ENCODE results near the gene CYP17A1.
"Not testable (repeated sequence)": the region's sequence is repeated elsewhere in the genome, so short reads cannot be mapped to it uniquely, and the experiment has no call there.

Gene CYP17A1

GRCh38 chr10:102837230-102837721, at the start of gene CYP17A1:
Gene CYP17A1 (minus strand): TSS chr10:102837413. CDS start chr10:102837361, 52 bp downstream.
- DNase-seq, result no peak

GRCh38 chr10:102880256-102880655, 43.0 kb upstream of the CYP17A1 start:
- no peak for DNase-seq

GRCh38 chr10:102878629-102879028, 41.4 kb upstream of the CYP17A1 start:
- DNase-seq, result no peak

GRCh38 chr10:102876747-102877153, 39.5 kb upstream of the CYP17A1 start:
- DNase-seq, result no peak

- no peak for DNase-seq
Observed at GRCh38 chr10:102872163-102872562, 35.0 kb upstream of the CYP17A1 start.

- no peak for DNase-seq
Observed at GRCh38 chr10:102870221-102870620, 33.0 kb upstream of the CYP17A1 start.

GRCh38 chr10:102869258-102870198, 32.3 kb upstream of the CYP17A1 start, which contains the start of gene AS3MT:
Gene AS3MT (plus strand): TSS chr10:102869470. CDS start chr10:102869593, 123 bp downstream.
- DNase-seq, result peak; percentile 74

- DNase-seq, result no peak
Observed at GRCh38 chr10:102868911-102869257, 31.7 kb upstream of the CYP17A1 start.

GRCh38 chr10:102865620-102866019, 28.4 kb upstream of the CYP17A1 start:
- DNase-seq, result no peak

- DNase-seq, result no peak
Observed at GRCh38 chr10:102863660-102864059, 26.4 kb upstream of the CYP17A1 start.

- DNase-seq, result no peak
Observed at GRCh38 chr10:102859911-102860310, 22.7 kb upstream of the CYP17A1 start.

- no peak for DNase-seq
Observed at GRCh38 chr10:102856758-102857424, 19.7 kb upstream of the CYP17A1 start.

GRCh38 chr10:102855731-102856436, 18.7 kb upstream of the CYP17A1 start:
- not testable (repeated sequence) for DNase-seq

- DNase-seq, result not testable (repeated sequence)
Observed at GRCh38 chr10:102853237-102853636, 16.0 kb upstream of the CYP17A1 start.

GRCh38 chr10:102850025-102850518, 12.9 kb upstream of the CYP17A1 start:
- DNase-seq, result no peak

GRCh38 chr10:102845352-102845902, 8.2 kb upstream of the CYP17A1 start:
- no peak for DNase-seq

- not testable (repeated sequence) for DNase-seq
Observed at GRCh38 chr10:102844190-102844776, 7.1 kb upstream of the CYP17A1 start.

GRCh38 chr10:102843139-102843538, 5.9 kb upstream of the CYP17A1 start:
- DNase-seq, result not testable (repeated sequence)

- no peak for DNase-seq
Observed at GRCh38 chr10:102841827-102842345, 4.7 kb upstream of the CYP17A1 start.

GRCh38 chr10:102838276-102838927, 1.2 kb upstream of the CYP17A1 start:
- not testable (repeated sequence) for DNase-seq

- DNase-seq, result peak; percentile 76
Observed at GRCh38 chr10:102835007-102835482, 2.2 kb downstream of the CYP17A1 start.

All from left hindlimb (tissue), 1 donor.